ENCODE results near the gene IRGQ.

Gene IRGQ

DNA sequence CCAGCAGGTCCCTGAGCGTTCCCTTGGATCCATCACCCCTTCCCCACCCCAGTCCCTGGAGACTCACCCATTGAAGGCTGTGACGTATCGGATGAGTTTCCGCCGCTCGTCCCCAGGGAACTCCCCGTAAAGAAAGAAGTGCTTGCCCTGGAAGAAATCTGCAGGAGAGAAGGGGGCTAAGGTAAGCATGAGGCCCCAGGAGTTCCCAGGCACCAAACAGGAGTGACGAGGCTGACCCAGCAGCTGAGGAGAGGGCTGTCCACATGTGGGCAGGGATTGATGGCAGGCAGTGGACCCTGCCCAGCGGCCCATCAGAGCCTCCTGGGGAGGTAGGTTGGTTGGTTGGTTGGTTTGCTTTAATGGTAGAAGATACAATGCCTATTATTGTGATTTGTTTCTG is 51.9 kb downstream of the IRGQ start:
- DNase-seq (ENCODE audit: low read depth, low spot score) = no peak

DNA sequence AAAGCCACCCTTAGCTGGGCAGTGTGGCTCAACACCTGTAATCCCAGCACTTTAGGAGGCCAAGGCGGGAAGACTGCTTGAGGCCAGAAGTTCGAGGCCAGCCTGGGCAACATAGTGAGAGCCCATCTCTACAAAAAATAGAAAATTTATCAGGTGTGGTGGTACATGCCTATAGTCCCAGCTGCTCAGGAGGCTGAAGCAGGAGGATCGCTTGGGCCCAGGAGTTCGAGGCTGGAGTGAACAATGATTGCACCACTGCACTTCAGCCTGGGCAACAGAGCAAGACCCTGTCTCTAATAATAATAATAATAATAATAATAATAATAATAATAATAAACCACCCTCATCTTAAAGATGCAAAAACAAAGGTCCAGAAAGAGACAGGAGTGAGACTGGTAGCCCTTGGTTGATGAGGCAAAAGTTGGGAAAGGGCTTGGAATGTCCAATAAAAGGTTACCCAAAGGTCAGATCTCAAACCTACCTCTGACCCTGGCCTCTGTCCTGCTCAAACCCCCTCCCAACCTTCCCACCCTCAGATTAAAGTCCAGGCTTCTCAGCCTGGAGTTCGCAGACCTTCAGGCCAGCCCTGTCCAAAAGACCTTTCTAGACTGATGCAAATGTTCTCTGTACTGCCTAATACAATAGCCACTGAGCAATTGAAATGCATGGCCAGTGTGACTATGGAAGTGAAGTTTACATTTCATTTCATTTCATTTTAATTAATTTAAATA is 53.8 kb downstream of the IRGQ start:
- DNase-seq (ENCODE audit: low read depth, low spot score) = no peak

DNA sequence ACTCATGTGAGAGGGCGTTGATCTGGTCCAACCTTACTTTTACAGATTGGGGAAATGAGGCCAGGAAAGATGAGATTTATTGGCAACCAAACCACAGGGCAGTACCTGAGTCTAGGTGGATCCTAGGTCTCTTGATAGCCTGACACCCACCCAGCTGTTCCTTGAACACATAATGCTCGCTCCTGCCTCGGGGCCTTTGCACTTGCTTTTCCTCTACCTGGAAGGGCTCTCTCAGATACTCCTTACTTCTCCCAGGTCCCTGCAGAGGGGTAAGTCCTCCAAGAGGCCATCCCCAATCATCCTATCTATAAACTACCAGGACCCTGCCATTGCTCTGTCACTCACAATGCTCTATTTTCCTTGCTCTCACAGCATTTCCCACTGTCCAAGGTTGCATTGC is 55.6 kb downstream of the IRGQ start:
- DNase-seq (ENCODE audit: low read depth, low spot score) = no peak

DNA sequence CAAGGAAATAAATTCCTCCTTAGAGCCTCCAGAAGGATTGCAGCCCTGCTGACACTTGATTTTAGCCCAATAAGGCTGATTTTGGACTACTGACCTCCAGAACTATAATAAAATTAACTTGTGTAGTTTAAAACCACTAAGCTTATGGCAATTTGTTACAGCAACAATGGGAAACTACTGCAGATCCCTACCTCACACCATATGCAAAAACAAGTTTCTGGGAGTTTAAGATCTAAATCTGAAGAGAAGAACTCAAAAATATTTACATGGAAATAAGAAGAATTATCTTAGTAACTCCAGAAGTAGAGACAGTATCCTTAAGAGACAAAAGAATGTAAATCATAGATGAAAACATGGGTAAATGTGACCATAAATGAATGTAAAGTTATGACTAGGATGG is 57.0 kb downstream of the IRGQ start:
- no peak for DNase-seq (ENCODE audit: low read depth, low spot score)

- no peak for DNase-seq (ENCODE audit: low read depth, low spot score)
Measured at GRCh38 chr19:43534816-43535761, 60.8 kb downstream of the IRGQ start.
